GM03348 (cell line): ENCODE data around the gene SBF2.
"Not testable (repeated sequence)": the region's sequence is repeated elsewhere in the genome, so short reads cannot be mapped to it uniquely, and the experiment has no call there.

Experiments used
- DNase-seq: peaks from one replicate; pipeline ENCODE4 v3.0.0; 2012; ENCODE audit warnings: low spot score

The SBF2 gene

DNA sequence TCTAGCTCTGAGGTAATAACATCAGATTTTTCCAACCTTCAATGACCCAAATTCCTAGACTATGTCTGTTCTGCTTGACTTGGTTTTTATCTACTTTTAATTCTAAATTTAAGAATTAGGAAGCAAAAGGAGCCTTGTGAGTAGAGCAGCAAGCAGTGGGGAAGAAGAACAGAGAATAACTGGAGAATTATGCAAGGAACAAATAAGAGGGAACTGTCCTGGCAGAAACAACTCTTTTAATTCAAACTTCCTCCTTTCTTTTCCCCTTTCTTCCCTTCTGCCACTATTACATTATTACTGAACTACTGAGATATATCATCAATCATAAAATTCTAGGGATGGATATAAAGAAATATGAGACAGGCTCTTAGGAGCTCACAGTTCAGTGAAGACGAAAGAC is 276.1 kb downstream of the SBF2 start:
- no peak for DNase-seq

GRCh38 chr11:10017050-10017449 is 277.0 kb downstream of the SBF2 start:
- no peak for DNase-seq

- DNase-seq = no peak
These were observed 282.0 kb downstream of the SBF2 start for GRCh38 chr11:10012068-10012467.

- no peak for DNase-seq
These were observed 288.0 kb downstream of the SBF2 start for GRCh38 chr11:10005955-10006525.

GRCh38 chr11:10004526-10005113 is 289.4 kb downstream of the SBF2 start:
- DNase-seq = no peak

DNA sequence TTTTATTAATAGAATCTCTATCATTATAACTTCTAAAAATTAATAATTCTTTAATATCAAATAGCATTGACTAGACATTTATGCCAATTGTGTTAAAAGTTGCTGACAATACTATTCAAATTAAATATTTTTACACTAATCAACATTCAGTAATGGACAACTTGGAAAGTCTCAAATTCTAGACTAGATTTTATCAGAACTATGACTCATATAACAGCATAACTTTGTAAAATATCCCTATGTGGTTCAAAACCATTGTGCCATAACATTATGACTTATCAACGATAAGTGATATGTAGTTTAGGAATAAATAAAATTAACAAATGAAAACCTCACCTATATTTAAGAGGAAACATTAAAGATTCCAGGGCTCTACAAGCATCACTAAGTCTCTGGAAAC is 291.8 kb downstream of the SBF2 start:
- peak; percentile 7 for DNase-seq

GRCh38 chr11:9992306-9992705 is 301.7 kb downstream of the SBF2 start:
- no peak for DNase-seq

DNA sequence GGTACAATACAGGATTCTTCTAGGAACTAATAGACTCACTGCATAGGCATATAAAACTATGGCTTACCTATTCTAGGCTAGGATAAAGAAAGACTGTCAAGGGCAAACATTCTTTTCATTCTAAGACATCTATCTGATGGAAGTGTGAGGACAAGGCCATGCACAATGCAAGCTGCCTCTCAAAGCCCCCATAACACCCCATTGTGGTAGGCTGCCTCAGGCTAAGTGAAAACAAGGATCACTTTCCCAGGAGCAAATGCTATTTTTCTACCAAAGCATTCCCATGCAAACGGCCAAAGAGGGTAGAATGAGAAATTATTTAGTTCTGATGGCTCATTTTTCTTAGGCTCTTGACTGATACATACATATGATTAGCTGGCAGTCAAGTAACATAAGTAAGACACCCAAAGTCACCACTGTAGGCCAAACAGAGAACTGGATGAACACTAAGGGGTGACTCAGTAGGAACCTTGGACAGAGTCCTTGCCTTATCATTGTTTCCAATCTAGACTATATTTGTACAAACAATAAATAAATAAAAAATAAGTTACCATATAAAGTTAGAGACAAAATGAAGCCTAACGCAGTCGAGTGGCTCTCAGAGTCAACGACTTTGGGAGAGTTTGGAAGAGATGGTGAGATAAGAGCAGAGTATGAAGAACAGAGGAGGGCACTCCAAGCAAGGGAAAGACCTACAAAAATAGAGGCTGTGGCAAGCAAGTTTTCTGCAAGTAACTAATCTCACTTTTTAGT is 303.6 kb downstream of the SBF2 start:
- DNase-seq = no peak

DNA sequence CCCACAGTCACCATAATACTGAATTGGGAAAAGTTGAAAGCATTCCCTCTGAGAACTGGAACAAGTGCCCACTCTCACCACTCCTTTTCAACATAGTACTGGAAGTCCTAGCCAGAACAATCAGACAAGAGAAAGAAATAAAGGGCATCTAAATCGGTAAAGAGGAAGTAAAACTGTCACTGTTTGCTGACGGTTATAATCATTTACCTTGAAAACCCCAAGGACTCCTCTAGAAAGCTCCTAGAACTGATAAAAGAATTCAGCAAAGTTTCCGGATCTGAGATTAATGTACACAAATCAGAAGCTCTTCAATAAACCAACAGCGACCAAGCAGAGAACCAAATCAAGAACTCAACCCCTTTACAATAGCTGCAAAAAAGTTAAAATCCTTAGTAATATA is 306.7 kb downstream of the SBF2 start:
- DNase-seq = not testable (repeated sequence)

DNA sequence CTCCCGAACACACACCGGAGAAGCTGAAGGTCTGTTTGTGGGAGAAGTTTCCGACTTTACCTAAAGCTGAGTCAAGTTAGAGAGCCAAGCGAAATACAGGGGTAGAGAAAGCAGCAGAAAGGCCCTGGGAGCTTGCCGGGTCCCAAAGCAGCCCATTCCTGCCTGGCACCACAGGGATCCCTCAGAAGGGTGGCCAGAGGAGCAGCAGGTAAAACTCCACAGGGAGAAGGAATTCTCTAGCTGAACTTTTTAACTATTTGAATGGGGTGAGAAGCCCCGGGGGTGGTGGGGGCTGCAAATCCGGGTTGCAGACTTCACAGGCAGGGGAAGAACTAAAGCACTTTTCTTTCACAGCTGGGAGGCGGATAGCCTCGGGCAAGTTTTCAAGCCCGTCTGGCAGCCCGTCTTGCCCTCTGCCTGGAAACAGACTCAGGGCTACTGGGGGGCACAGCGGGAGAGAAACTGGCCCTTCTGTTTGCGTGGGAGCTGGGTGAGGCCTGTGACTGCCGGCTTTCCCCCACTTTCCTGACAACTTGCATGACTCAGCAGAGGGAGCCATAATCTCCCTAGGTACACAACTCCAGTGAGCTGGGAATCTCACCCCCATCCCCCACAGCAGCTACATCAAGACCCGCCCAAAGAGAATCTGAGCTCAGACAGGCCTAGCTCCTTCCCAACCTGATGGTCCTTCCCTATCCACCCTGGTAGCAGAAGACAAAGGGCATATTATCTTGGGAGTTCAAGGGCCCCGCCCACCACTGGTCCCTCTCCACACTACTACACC is 311.0 kb downstream of the SBF2 start:
- no peak for DNase-seq

GRCh38 chr11:9982127-9982795 is 311.8 kb downstream of the SBF2 start:
- DNase-seq = peak; percentile 23

DNA sequence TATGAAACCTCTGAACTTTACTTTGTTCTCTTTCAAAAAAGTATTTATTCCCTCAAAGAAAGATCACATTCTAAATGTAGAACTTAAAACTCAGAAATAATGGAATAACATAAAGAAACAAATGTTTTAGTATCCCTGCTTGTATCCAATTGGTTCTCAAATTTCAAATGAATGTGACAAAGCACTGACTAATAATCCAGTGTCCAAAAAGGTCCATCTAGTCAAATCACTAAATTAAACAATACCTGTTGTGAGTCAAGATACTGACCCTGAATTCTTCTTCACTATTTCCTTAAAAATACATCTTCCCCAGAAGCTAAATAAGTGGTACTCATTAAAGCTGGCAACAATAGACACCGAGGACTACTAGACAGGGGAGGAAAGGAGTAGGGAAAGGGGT is 313.1 kb downstream of the SBF2 start:
- no peak for DNase-seq

DNA sequence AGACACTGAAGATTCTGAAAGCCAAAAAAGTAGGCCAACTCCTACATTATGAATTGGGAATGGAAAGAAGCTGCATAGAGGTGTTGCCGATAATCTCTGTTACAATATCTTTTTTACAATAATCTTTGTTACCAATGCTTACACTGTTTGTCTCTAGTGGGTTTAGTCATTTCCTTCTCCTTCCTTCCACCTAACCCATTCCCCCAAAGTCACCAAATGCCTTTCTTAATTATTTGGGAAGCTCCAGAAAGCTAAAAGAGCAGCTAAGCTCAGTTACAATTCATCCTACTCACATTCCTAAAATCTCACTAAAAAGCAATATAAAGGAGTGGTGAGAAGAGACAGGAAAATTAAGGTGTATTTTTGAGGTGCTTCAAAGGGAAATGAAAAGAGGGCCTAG is 316.5 kb downstream of the SBF2 start:
- DNase-seq = no peak

GRCh38 chr11:9974375-9974774 is 319.6 kb downstream of the SBF2 start:
- no peak for DNase-seq

DNA sequence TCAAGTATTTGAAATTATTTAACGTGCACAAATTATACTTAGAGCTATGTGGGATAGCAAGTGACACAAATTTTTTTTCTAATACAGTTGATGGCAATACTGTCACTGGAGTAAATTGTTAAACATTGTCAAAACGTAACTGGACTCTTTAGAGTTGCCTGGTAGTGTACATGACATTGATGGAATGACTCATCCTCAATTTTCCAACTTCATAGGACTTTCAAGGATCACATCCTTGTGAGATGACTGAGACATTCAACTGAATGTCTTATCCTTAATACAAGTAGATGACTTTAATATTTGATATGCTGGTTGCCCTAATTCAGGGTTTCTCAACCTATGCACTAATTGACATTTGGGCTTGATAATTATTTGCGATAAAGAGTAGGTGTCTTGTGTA is 320.1 kb downstream of the SBF2 start:
- no peak for DNase-seq

- peak; percentile 77 for DNase-seq
These were observed 321.0 kb downstream of the SBF2 start for GRCh38 chr11:9972989-9973388.

DNA sequence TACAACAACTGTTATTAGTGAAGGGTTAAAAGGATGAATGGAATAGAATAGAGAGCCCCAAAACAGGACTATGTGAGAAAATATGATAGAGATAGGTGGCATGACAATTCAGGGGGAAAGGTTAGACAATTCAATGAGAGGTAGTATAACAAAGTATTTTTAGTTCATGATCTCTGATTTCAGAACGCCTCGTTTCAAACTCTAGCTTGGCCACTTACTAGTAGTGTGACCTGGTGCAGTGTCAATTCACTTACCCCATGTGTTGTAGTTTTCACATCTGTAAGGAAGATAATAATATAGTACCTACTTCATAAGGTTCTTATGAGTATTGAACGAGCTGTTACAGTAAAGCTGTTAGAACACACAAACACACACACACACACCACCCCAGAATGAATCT is 322.1 kb downstream of the SBF2 start:
- no peak for DNase-seq

- DNase-seq = no peak
These were observed 325.0 kb downstream of the SBF2 start for GRCh38 chr11:9969068-9969467.

GRCh38 chr11:9962722-9963121 is 331.3 kb downstream of the SBF2 start:
- no peak for DNase-seq

DNA sequence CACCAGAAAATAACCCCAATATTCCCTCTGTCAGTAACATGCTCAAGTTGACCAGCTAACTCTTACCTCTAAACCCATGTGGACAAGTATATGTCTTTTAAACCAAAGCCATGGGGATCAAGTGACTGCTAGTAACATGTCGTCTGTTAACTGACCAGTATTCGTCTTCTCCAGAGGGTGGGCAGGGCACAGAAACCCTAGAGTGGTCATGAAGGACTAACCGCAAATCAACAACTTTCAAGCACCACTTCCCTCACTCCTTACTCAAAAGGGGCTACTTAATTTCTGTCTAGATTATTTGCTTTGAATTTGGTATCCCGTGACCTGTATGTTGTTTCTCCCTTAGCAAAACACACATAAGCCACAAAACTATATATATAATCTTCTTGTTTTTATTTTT is 336.9 kb downstream of the SBF2 start:
- DNase-seq = no peak

DNA sequence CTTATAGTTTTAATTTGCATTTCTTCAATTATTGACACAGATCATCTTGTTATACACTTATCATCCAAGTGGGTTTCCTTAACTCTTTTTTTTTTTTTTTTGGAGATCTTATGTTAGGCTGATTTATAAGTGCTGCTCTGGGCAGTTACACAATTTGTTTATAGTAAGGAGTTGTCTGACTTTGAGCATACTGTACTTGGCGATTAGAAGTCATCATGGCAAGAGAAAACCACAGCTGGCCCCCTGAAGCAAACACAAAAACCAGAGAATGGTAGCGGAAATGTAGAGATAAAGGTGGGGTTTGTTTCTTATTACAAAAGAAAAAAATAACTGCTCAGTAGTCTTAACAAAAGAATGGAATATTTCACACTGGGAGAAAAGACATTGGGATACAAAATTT is 337.5 kb downstream of the SBF2 start:
- no peak for DNase-seq

DNA sequence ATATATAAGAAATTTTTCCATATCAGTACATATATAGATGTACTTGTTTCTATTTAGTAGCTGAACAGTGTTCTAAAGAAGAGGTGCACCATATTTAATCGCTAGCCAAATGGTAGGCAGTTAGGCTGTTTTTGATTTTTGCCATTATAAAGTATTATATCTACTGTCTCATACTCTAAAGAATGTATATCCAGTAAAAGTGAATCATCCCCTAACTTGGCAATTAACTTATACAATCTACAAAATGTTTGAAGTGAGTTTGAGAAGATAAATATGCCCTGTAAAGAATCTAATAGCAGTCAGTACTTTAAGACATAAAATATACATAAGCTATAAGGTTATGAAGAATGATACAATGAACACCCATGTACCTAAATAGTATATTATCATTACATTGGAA is 338.6 kb downstream of the SBF2 start:
- no peak for DNase-seq
